ENCODE measurements around the gene GTF3C1.
"Not testable (repeated sequence)": the region's sequence is repeated elsewhere in the genome, so short reads cannot be mapped to it uniquely, and the experiment has no call there.

The GTF3C1 gene

GRCh38 chr16:27436921-27437650 lies 112.6 kb downstream of the GTF3C1 start:
- ChIA-PET CTCF (interaction anchor here (0.9 to 2.8 kb wide), 6 partner anchors 8 to 202 kb away, joined by 3 to 10 read pairs (median 4); no protein-coding TSS in a partner anchor), POLR2A (interaction anchor here (1.1 kb wide), 1 partner anchor 9 kb away, joined by 4 read pairs; no protein-coding TSS in a partner anchor)
- no peak for TF ChIP-seq CTCF (IDR thresholded peaks at IDR 0.05; ENCODE audit: control extremely low read depth, extremely low read depth, low read depth, missing control alignments)
- peak; percentile 13 for DNase-seq (ENCODE audit: extremely low spot score)

- no peak for DNase-seq (ENCODE audit: extremely low spot score)
- ChIA-PET CTCF (interaction anchor here (2.1 to 2.8 kb wide), 2 partner anchors 9 kb away, joined by 5 to 10 read pairs; no protein-coding TSS in a partner anchor), POLR2A (no interaction called here)
- TF ChIP-seq CTCF (IDR thresholded peaks at IDR 0.05; ENCODE audit: control extremely low read depth, extremely low read depth, low read depth, missing control alignments): no peak
These were observed 113.6 kb downstream of the GTF3C1 start for GRCh38 chr16:27436065-27436464.

GRCh38 chr16:27435146-27435545 lies 114.6 kb downstream of the GTF3C1 start:
- DNase-seq (ENCODE audit: extremely low spot score); POLR2A ChIA-PET; CTCF ChIA-PET: not testable (repeated sequence)

GRCh38 chr16:27434141-27435051 lies 115.3 kb downstream of the GTF3C1 start:
- ChIA-PET CTCF (interaction anchor here (1.0 kb wide), 1 partner anchor 255 kb away, joined by 3 read pairs; no protein-coding TSS in a partner anchor), POLR2A (interaction anchor here (1.0 kb wide), 1 partner anchor 15 kb away, joined by 3 read pairs; no protein-coding TSS in a partner anchor)
- DNase-seq (ENCODE audit: extremely low spot score): no peak
- TF ChIP-seq CTCF (IDR thresholded peaks at IDR 0.05; ENCODE audit: control extremely low read depth, extremely low read depth, low read depth, missing control alignments): no peak

GRCh38 chr16:27433636-27434035 lies 116.1 kb downstream of the GTF3C1 start:
- ChIA-PET POLR2A (interaction anchor here (1.0 to 1.8 kb wide), 2 partner anchors 16 to 46 kb away, joined by 3 to 4 read pairs; no protein-coding TSS in a partner anchor), CTCF (interaction anchor here (1.0 kb wide), 1 partner anchor 254 kb away, joined by 3 read pairs; no protein-coding TSS in a partner anchor)
- no peak for TF ChIP-seq CTCF (IDR thresholded peaks at IDR 0.05; ENCODE audit: control extremely low read depth, extremely low read depth, low read depth, missing control alignments)
- DNase-seq (ENCODE audit: extremely low spot score): no peak

GRCh38 chr16:27433191-27433590 lies 116.5 kb downstream of the GTF3C1 start:
- ChIA-PET POLR2A (interaction anchor here (1.8 kb wide), 1 partner anchor 45 kb away, joined by 4 read pairs; no protein-coding TSS in a partner anchor), CTCF (interaction anchor here (1.0 kb wide), 1 partner anchor 61 kb away, joined by 3 read pairs; no protein-coding TSS in a partner anchor)
- not testable (repeated sequence) for DNase-seq (ENCODE audit: extremely low spot score)

- TF ChIP-seq CTCF (IDR thresholded peaks at IDR 0.05; ENCODE audit: control extremely low read depth, extremely low read depth, low read depth, missing control alignments): no peak
- CTCF ChIA-PET: interaction anchor here (1.0 to 1.2 kb wide), 2 partner anchors 27 to 60 kb away, joined by 3 read pairs; no protein-coding TSS in a partner anchor
- POLR2A ChIA-PET: interaction anchor here (1.8 kb wide), 1 partner anchor 45 kb away, joined by 4 read pairs; no protein-coding TSS in a partner anchor
- DNase-seq (ENCODE audit: extremely low spot score): no peak
These were observed 117.2 kb downstream of the GTF3C1 start for GRCh38 chr16:27432558-27432957.
